PFSK-1 (cell line): ENCODE data around the gene GDPD5.

Experiments
- POLR2AphosphoS5 ChIP-seq: IDR thresholded peaks from 2 replicates; pipeline ENCODE4 v1.6.1; 2012; ENCODE audit warnings: low read depth, mild to moderate bottlenecking, control low read depth, low read length, moderate library complexity
- TAF1 ChIP-seq: IDR thresholded peaks from 2 replicates; pipeline ENCODE4 v1.6.1; 2012; ENCODE audit warnings: low read length, control low read depth, borderline replicate concordance; ENCODE audit not compliant: insufficient read depth
- TF ChIP-seq, protein P1 (sequence below), 2 experiments: IDR thresholded peaks; 2 replicates each; pipeline versions ENCODE4 v1.6.1 to v1.8.0; 2011 to 2012; ENCODE audit warnings: low read depth in 2 of 2, low read length in 2 of 2, control low read depth in 1 of 2, inconsistent platforms in 1 of 2, mild to moderate bottlenecking in 1 of 2, moderate library complexity in 1 of 2; ENCODE audit not compliant: insufficient read depth in 1 of 2

DNA sequence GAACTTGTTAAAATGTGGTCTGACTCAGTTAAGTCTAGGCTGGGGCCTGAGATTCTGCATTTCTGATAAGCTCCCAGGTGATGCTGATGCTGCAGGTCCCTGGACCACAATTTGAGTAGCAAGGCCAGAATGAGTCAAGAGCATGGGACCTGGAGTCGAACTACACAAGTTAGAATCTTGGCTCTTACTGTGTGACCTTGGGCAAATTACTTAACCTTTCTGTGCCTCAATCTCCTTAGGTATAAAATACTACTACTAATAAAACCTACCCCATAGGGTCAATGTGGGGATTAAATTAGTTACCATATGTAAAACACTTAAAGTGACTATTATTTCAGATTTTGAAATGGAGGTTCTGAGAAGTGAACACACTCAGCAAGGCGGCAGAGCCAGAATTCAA lies 34.3 kb downstream of the GDPD5 start:
- TF ChIP-seq POLR2AphosphoS5: no peak
- no peak for TF ChIP-seq TAF1
- TF ChIP-seq, protein P1, sequence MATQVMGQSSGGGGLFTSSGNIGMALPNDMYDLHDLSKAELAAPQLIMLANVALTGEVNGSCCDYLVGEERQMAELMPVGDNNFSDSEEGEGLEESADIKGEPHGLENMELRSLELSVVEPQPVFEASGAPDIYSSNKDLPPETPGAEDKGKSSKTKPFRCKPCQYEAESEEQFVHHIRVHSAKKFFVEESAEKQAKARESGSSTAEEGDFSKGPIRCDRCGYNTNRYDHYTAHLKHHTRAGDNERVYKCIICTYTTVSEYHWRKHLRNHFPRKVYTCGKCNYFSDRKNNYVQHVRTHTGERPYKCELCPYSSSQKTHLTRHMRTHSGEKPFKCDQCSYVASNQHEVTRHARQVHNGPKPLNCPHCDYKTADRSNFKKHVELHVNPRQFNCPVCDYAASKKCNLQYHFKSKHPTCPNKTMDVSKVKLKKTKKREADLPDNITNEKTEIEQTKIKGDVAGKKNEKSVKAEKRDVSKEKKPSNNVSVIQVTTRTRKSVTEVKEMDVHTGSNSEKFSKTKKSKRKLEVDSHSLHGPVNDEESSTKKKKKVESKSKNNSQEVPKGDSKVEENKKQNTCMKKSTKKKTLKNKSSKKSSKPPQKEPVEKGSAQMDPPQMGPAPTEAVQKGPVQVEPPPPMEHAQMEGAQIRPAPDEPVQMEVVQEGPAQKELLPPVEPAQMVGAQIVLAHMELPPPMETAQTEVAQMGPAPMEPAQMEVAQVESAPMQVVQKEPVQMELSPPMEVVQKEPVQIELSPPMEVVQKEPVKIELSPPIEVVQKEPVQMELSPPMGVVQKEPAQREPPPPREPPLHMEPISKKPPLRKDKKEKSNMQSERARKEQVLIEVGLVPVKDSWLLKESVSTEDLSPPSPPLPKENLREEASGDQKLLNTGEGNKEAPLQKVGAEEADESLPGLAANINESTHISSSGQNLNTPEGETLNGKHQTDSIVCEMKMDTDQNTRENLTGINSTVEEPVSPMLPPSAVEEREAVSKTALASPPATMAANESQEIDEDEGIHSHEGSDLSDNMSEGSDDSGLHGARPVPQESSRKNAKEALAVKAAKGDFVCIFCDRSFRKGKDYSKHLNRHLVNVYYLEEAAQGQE (IDR thresholded peaks at IDR 0.05; ENCODE audit: insufficient read depth in 1 of 2, low read depth in 2 of 2, low read length in 2 of 2): no peak
